Neural progenitor cell (in vitro differentiated cells): ENCODE data around the gene TRNT1.

Source experiments
- CTCF ChIP-seq: fragments of 200-600 bp; sonication (generic); IDR thresholded peaks from 2 replicates; pipeline ENCODE4 v1.5.1; 2017; ENCODE audit warnings: antibody characterized with exemption, mild to moderate bottlenecking
- EZH2 ChIP-seq: fragments of 200-600 bp; sonication (generic); IDR thresholded peaks from 2 replicates; pipeline ENCODE4 v1.6.1; 2017; ENCODE audit warnings: antibody characterized with exemption, mild to moderate bottlenecking, moderate library complexity

- TF ChIP-seq CTCF (no peak), EZH2 (no peak)
These were observed 7.3 kb upstream of the TRNT1 start for GRCh38 chr3:3119393-3119851.
